MCF 10A (cell line): ENCODE results near the gene CHST10. TPM values are rescaled to one million over a fixed set of nuclear protein-coding genes. Genes with fewer than 3 reads are reported as not detected.
"Not testable (repeated sequence)": the region's sequence is repeated elsewhere in the genome, so short reads cannot be mapped to it uniquely, and the experiment has no call there.

Experiments used
- BruUV-seq: library from RNA; stranded (reverse); fragments of 400-500 nt; replicated peaks from 2 replicates; lab custom pipeline; 2021; lab: Mats Ljungman, UMichigan
- CTCF ChIA-PET: fragments of 300-600 bp; sonication (Branson Sonifier 250); formaldehyde crosslinking; extraction: SDS; loops from one replicate; lab custom pipeline; 2021; ENCODE audit warnings: antibody characterized with exemption, inconsistent platforms; lab: Yijun Ruan, JAX
- POLR2A ChIA-PET: fragments of 300-600, 350-650 bp; sonication (Branson Sonifier 250); formaldehyde crosslinking; extraction: SDS; loops from one replicate; lab custom pipeline; 2020; ENCODE audit warnings: antibody characterized with exemption, inconsistent platforms; lab: Yijun Ruan, JAX
- DNase-seq: peaks from one replicate; pipeline ENCODE4 v3.0.0-alpha.2; 2018; ENCODE audit not compliant: unreplicated experiment
- H3K27ac Mint-ChIP-seq: one replicate; pipeline ENCODE4 v1.8.0; 2022; ENCODE audit warnings: mild to moderate bottlenecking, low read depth, mixed read lengths; ENCODE audit not compliant: unreplicated experiment
- H3K27me3 Mint-ChIP-seq: one replicate; pipeline ENCODE4 v1.8.0; 2022; ENCODE audit warnings: mixed read lengths; ENCODE audit not compliant: insufficient read depth, unreplicated experiment
- H3K36me3 Mint-ChIP-seq: one replicate; pipeline ENCODE4 v1.8.0; 2022; ENCODE audit warnings: mild to moderate bottlenecking, moderate library complexity, mixed read lengths; ENCODE audit not compliant: insufficient read depth, unreplicated experiment
- H3K4me1 Mint-ChIP-seq: one replicate; pipeline ENCODE4 v1.8.0; 2022; ENCODE audit warnings: mixed read lengths; ENCODE audit not compliant: insufficient read depth, unreplicated experiment
- H3K4me3 Mint-ChIP-seq: one replicate; pipeline ENCODE4 v1.8.0; 2022; ENCODE audit warnings: mild to moderate bottlenecking, moderate library complexity, mixed read lengths; ENCODE audit not compliant: unreplicated experiment
- H3K9me3 Mint-ChIP-seq: one replicate; pipeline ENCODE4 v1.8.0; 2022; ENCODE audit warnings: mixed read lengths; ENCODE audit not compliant: unreplicated experiment
- intact Hi-C: fragments of 100-400 bp; cut with micrococcal nuclease; formaldehyde crosslinking; loops from 2 replicates; pipeline ENCODE4 v1.14.1; 2022
- total RNA-seq: library from RNA; stranded (reverse); gene quantifications from 2 replicates; pipeline ENCODE4 v1.2.3, GENCODE V29; 2022
- TF ChIP-seq, protein P1 (sequence below): fragments of 200-600 bp; IDR thresholded peaks from one replicate; pipeline ENCODE4 v1.8.0; 2022; ENCODE audit warnings: antibody characterized with exemption, mild to moderate bottlenecking; ENCODE audit not compliant: unreplicated experiment

Gene CHST10
- total RNA-seq, 1 experiment from 2014 or later = 2.3 TPM

DNA sequence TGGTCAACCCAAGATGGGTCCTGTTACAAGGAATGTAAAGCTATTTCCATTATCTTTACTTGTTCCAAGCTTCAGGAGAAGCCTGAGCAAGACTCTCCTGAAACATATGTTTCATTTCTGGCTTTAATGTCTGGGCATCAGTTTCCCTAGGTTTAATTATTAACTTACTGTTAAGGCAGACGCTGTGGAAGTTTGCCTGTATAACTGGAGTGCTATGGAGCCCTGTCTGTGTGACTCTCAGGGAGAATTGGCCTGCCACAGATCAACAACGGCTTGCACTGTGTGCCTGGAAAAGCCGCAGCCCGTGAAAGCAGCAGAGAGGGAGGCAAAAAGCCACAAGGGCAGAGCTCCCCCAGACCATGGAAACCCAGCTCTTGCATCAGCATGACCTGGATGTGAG, 73.0 kb downstream of the CHST10 start:
- no peaks in the 10 kb centered on the region for H3K9me3 Mint-ChIP-seq
- H3K27me3 Mint-ChIP-seq = no peaks in the 10 kb centered on the region
- TF ChIP-seq, protein P1, sequence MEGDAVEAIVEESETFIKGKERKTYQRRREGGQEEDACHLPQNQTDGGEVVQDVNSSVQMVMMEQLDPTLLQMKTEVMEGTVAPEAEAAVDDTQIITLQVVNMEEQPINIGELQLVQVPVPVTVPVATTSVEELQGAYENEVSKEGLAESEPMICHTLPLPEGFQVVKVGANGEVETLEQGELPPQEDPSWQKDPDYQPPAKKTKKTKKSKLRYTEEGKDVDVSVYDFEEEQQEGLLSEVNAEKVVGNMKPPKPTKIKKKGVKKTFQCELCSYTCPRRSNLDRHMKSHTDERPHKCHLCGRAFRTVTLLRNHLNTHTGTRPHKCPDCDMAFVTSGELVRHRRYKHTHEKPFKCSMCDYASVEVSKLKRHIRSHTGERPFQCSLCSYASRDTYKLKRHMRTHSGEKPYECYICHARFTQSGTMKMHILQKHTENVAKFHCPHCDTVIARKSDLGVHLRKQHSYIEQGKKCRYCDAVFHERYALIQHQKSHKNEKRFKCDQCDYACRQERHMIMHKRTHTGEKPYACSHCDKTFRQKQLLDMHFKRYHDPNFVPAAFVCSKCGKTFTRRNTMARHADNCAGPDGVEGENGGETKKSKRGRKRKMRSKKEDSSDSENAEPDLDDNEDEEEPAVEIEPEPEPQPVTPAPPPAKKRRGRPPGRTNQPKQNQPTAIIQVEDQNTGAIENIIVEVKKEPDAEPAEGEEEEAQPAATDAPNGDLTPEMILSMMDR = no peak
- POLR2A ChIA-PET = no interaction called here
- no peak overlapping the region for H3K27ac Mint-ChIP-seq
- DNase-seq = no peak
- H3K36me3 Mint-ChIP-seq = peaks cover 2% of the 10 kb centered on the region
- CTCF ChIA-PET = interaction anchor here (1.5 kb wide), 1 partner anchor 35 kb away, joined by 5 read pairs; no protein-coding TSS in a partner anchor
- intact Hi-C loops = no loop called here
- BruUV-seq = no TSS peak
- H3K4me1 Mint-ChIP-seq = no peaks in the 10 kb centered on the region
- no peak overlapping the region for H3K4me3 Mint-ChIP-seq

DNA sequence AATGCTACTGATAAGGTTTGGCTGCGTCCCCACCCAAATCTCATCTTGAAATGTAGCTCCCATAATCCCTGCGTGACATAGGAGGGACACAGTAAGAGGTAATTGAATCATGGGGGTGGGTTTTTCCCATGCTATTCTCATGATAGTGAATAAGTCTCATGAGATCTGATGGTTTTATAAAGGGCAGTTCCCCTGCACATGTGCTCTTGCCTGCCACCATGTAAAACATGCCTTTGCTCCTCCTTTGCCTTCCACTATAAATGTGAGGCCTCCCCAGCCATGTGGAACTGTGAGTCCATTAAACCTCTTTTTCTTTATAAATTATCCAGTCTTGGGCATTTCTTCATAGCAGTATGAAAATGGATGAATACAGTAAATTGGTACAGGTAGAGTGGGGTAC, 75.0 kb downstream of the CHST10 start:
- H3K36me3 Mint-ChIP-seq, H3K27ac Mint-ChIP-seq, H3K4me1 Mint-ChIP-seq, DNase-seq, intact Hi-C loops, H3K9me3 Mint-ChIP-seq, H3K4me3 Mint-ChIP-seq, POLR2A ChIA-PET, H3K27me3 Mint-ChIP-seq, BruUV-seq: not testable (repeated sequence)
- CTCF ChIA-PET = interaction anchor here (1.8 kb wide), 1 partner anchor 38 kb away, joined by 5 read pairs; no protein-coding TSS in a partner anchor

Other genes starting within 250 kb of the CHST10 start
- gene LONRF2, start 95.2 kb downstream of the CHST10 start, total RNA-seq = not detected in 2 replicates
- not detected in 2 replicates for gene NMS, start 52.8 kb upstream of the CHST10 start, total RNA-seq
- 24.2 and 27.1 TPM in 2 replicates for gene PDCL3, start 145.3 kb upstream of the CHST10 start, total RNA-seq